GM19395 (cell line): ENCODE measurements around the gene SERPINA10.
"Not testable (repeated sequence)": the region's sequence is repeated elsewhere in the genome, so short reads cannot be mapped to it uniquely, and the experiment has no call there.

Source experiments
- ATAC-seq: cut with Tn5 transposase; IDR thresholded peaks from one replicate; pipeline ENCODE4 v1.9.1; 2021; ENCODE audit warnings: mild to moderate bottlenecking, moderate library complexity; ENCODE audit not compliant: unreplicated experiment

The SERPINA10 gene

GRCh38 chr14:94285158-94285557 lies 7.9 kb downstream of the SERPINA10 start:
- no peak for ATAC-seq

- no peak for ATAC-seq
Measured at GRCh38 chr14:94284221-94284620, 8.8 kb downstream of the SERPINA10 start.

- no peak for ATAC-seq
Measured at GRCh38 chr14:94282991-94283723, 9.9 kb downstream of the SERPINA10 start.

GRCh38 chr14:94278731-94279130 lies 14.3 kb downstream of the SERPINA10 start:
- no peak for ATAC-seq

- not testable (repeated sequence) for ATAC-seq
Measured at GRCh38 chr14:94276898-94277561, 16.0 kb downstream of the SERPINA10 start.

- no peak for ATAC-seq
Measured at GRCh38 chr14:94269156-94269555, 23.9 kb downstream of the SERPINA10 start.

- ATAC-seq, result not testable (repeated sequence)
Measured at GRCh38 chr14:94268582-94268981, 24.5 kb downstream of the SERPINA10 start.

- ATAC-seq, result no peak
Measured at GRCh38 chr14:94267352-94267751, 25.7 kb downstream of the SERPINA10 start.

- ATAC-seq, result not testable (repeated sequence)
Measured at GRCh38 chr14:94264195-94264594, 28.9 kb downstream of the SERPINA10 start.

GRCh38 chr14:94244182-94244581 lies 48.9 kb downstream of the SERPINA10 start:
- no peak for ATAC-seq

- ATAC-seq, result no peak
Measured at GRCh38 chr14:94239406-94239805, 53.7 kb downstream of the SERPINA10 start.

- no peak for ATAC-seq
Measured at GRCh38 chr14:94237983-94238382, 55.1 kb downstream of the SERPINA10 start.

GRCh38 chr14:94237046-94237445 lies 56.0 kb downstream of the SERPINA10 start:
- no peak for ATAC-seq
